ENCODE data around the gene DNAJC5G.
A peak's percentile ranks its signal among the peaks of the same experiment; 100 is the strongest.

DNA sequence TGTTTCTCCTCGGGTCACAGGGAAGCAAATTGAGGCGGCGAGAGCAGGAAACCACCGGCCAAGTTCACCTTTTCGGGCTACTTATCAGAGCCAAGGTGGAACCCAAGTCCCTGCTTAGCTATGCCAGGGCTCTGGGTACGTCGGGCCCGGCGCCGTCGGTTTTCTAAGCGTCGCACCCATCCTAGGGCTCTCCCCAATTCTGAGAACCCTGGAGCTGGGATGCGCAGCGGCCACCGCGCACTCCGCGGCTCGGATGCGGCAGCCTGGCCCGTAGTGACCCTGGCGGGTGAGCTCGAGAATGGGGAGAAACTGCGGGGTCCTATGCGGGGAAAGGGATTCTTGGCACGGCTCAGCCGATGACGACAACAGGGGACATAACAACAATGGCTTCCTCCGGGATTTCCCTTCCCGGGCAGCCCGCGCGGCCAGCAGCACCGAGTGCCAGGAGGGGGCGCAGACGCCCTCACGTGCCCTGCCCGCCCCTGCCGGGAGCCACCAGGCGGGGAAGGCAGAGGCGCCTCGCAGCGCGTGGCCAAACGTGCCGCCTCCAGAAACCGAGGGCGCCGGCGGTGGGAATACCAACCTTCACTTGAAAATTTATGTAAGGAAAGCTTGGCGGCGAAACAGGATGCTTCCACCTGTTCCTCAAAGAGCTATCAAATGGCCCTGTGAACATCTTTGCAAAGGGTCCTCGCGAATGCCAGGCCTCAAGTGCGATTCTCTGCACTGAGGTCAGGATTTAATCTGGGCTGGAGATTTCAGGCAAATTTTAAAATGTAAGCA, 10.3 kb upstream of the DNAJC5G start:
- TF ChIP-seq, protein P1, sequence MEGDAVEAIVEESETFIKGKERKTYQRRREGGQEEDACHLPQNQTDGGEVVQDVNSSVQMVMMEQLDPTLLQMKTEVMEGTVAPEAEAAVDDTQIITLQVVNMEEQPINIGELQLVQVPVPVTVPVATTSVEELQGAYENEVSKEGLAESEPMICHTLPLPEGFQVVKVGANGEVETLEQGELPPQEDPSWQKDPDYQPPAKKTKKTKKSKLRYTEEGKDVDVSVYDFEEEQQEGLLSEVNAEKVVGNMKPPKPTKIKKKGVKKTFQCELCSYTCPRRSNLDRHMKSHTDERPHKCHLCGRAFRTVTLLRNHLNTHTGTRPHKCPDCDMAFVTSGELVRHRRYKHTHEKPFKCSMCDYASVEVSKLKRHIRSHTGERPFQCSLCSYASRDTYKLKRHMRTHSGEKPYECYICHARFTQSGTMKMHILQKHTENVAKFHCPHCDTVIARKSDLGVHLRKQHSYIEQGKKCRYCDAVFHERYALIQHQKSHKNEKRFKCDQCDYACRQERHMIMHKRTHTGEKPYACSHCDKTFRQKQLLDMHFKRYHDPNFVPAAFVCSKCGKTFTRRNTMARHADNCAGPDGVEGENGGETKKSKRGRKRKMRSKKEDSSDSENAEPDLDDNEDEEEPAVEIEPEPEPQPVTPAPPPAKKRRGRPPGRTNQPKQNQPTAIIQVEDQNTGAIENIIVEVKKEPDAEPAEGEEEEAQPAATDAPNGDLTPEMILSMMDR (IDR thresholded peaks at IDR 0.05), result peak in 3 of 6 experiments; percentile 38 to 57 (median 41)
- no peak for TF ChIP-seq POLR2A (IDR thresholded peaks at IDR 0.05)
